Keratinocyte (primary cell): Measurements from ENCODE around the gene POLR2J3. TPM values are rescaled to one million over a fixed set of nuclear protein-coding genes. Genes with fewer than 3 reads are reported as not detected.
"Not testable (repeated sequence)": the region's sequence is repeated elsewhere in the genome, so short reads cannot be mapped to it uniquely, and the experiment has no call there.

Experiments used
- DNase-seq: peaks from one replicate; pipeline ENCODE4 v3.0.0-alpha.2; 2011; ENCODE audit warnings: low read depth, missing footprints, low spot score
- FAIRE-seq: peaks from 2 replicates; lab custom pipeline; 2011; peaks lifted over from hg19 to GRCh38; lab: Jason Lieb, UNC
- H2AFZ ChIP-seq: 2 replicates; pipeline ENCODE4 v1.6.0; 2012; ENCODE audit warnings: low read length, control low read depth, inconsistent platforms; ENCODE audit not compliant: control insufficient read depth
- H3K27ac ChIP-seq: 2 replicates; pipeline ENCODE4 v1.5.1; 2011; ENCODE audit warnings: low read length; ENCODE audit not compliant: control insufficient read depth, insufficient read depth
- H3K27me3 ChIP-seq: 3 replicates; pipeline ENCODE4 v1.6.0; 2011; ENCODE audit warnings: low read length; ENCODE audit not compliant: control insufficient read depth, insufficient read depth; ENCODE audit errors: extremely low read depth
- H3K36me3 ChIP-seq, 2 experiments: 2 replicates in 1 of 2; 3 replicates in 1 of 2; pipeline ENCODE4 v1.5.1; 2011; ENCODE audit warnings: low read length in 2 of 2, mild to moderate bottlenecking in 1 of 2; ENCODE audit not compliant: control insufficient read depth in 2 of 2, insufficient read depth in 2 of 2; ENCODE audit errors: extremely low read depth in 1 of 2
- H3K4me1 ChIP-seq: 3 replicates; pipeline ENCODE4 v1.5.1; 2011; ENCODE audit warnings: low read length; ENCODE audit not compliant: control insufficient read depth, insufficient read depth; ENCODE audit errors: extremely low read depth
- H3K4me2 ChIP-seq: 3 replicates; pipeline ENCODE4 v1.6.0; 2011; ENCODE audit warnings: low read depth, low read length; ENCODE audit not compliant: control insufficient read depth, insufficient read depth; ENCODE audit errors: extremely low read depth
- H3K4me3 ChIP-seq, 3 experiments: fragments of 200-600 bp in 1 of 3; sonication (generic) in 1 of 3; 2 replicates in 2 of 3; 3 replicates in 1 of 3; pipeline ENCODE4 v1.5.1; 2011 to 2016; ENCODE audit warnings: low read length in 3 of 3, mild to moderate bottlenecking in 3 of 3, control low read depth in 2 of 3, inconsistent platforms in 1 of 3, low read depth in 1 of 3, mixed read lengths in 1 of 3, mixed run types in 1 of 3, moderate library complexity in 1 of 3; ENCODE audit not compliant: control insufficient read depth in 2 of 3, insufficient read depth in 2 of 3; ENCODE audit errors: extremely low read depth in 1 of 3
- H3K79me2 ChIP-seq: 2 replicates; pipeline ENCODE4 v1.6.0; 2012; ENCODE audit warnings: low read length; ENCODE audit not compliant: control insufficient read depth, insufficient read depth
- H3K9ac ChIP-seq: 3 replicates; pipeline ENCODE4 v1.6.0; 2011; ENCODE audit warnings: low read length; ENCODE audit not compliant: control insufficient read depth, insufficient read depth; ENCODE audit errors: extremely low read depth
- H3K9me1 ChIP-seq: 3 replicates; pipeline ENCODE4 v1.6.0; 2011; ENCODE audit warnings: low read length; ENCODE audit not compliant: control insufficient read depth, insufficient read depth; ENCODE audit errors: extremely low read depth
- H3K9me3 ChIP-seq: 2 replicates; pipeline ENCODE4 v1.5.1; 2012; ENCODE audit warnings: low read depth, low read length; ENCODE audit not compliant: control insufficient read depth
- H4K20me1 ChIP-seq: 3 replicates; pipeline ENCODE4 v1.6.0; 2011; ENCODE audit warnings: low read length; ENCODE audit not compliant: control insufficient read depth, insufficient read depth; ENCODE audit errors: extremely low read depth
- dilution Hi-C: fragments of 300-500 bp; cut with MboI; formaldehyde crosslinking; loops from one replicate; pipeline ENCODE4 v1.7.0; 2020; ENCODE audit warnings: low sequenced_read_pairs; ENCODE audit not compliant: extremely low pct_ligation_motif_present
- polyA plus RNA-seq, 5 experiments: library from polyadenylated mRNA; depleted of rRNA in 3 of 5; stranded (reverse) in 3 of 5; stranded (forward) in 1 of 5; unstranded in 1 of 5; fragments of >200 nt; gene quantifications; 1 replicate in 1 of 5; 2 replicates in 3 of 5; 3 replicates in 1 of 5; pipeline versions ENCODE4 v1.2.1 to v1.2.3, GENCODE V29; 2011 to 2012; ENCODE audit warnings: missing spikeins in 2 of 5, low read depth in 1 of 5, low replicate concordance in 1 of 5

The POLR2J3 gene
- polyA plus RNA-seq, 1 donor (not counting 4 experiments of a cell fraction or from before 2014, with no cell fraction given) = 93.6 TPM

DNA sequence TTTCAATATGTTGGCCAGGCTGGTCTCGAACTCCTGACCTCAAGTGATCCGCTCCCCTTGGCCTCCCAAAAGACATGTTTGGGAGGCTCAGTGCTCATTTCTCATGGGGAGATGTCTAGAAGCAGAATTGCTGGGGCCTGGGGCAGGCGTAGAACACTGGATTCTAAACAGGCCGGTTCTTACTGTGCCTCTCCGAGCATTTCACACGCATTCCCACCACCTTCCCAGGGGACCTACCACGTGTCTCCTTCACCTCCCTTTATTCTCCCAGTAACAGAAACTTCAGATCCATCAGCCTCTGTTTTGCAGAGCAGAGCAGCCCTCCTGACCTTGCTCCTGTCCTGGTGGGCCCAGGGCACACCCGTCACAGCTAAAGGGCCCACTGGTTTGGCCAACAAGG, 45.2 kb downstream of the POLR2J3 start:
- H3K36me3 ChIP-seq, H3K79me2 ChIP-seq, DNase-seq, H3K27ac ChIP-seq, H3K4me2 ChIP-seq, H3K27me3 ChIP-seq, H4K20me1 ChIP-seq, H2AFZ ChIP-seq, H3K4me3 ChIP-seq, H3K4me1 ChIP-seq, H3K9me1 ChIP-seq, H3K9ac ChIP-seq, FAIRE-seq, H3K9me3 ChIP-seq, dilution Hi-C loops: not testable (repeated sequence)

DNA sequence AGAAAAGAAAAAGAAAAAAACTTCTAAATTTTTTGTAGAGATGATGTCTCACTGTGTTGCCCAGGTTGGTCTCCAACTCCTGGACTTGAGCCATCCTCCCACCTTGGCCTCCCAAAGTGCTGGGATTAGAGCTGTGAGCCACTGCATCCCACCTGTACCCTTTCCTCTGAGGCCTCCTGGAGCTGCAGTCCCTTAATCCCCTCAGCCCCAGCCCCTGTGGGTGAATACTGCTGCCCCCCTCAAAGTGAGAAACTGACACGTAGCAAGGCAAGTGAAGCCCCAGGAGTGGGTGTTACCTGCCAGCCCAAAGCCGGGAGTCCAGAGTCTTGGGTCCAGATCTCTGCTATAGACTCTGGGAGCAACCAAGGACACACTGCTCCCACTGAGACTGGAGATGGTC, 47.6 kb downstream of the POLR2J3 start:
- H3K9me1 ChIP-seq, H3K4me2 ChIP-seq, H3K36me3 ChIP-seq, H3K9ac ChIP-seq, H2AFZ ChIP-seq, H4K20me1 ChIP-seq, H3K9me3 ChIP-seq, H3K79me2 ChIP-seq, dilution Hi-C loops, H3K4me3 ChIP-seq, H3K27me3 ChIP-seq, FAIRE-seq, DNase-seq, H3K4me1 ChIP-seq, H3K27ac ChIP-seq: not testable (repeated sequence)

- dilution Hi-C loops, FAIRE-seq, H3K9me1 ChIP-seq, H3K4me3 ChIP-seq, H4K20me1 ChIP-seq, H3K4me1 ChIP-seq, H3K27me3 ChIP-seq, DNase-seq, H3K9me3 ChIP-seq, H3K79me2 ChIP-seq, H3K4me2 ChIP-seq, H3K36me3 ChIP-seq, H3K9ac ChIP-seq, H3K27ac ChIP-seq, H2AFZ ChIP-seq: not testable (repeated sequence)
Measured at GRCh38 chr7:102520797-102521196, 51.6 kb downstream of the POLR2J3 start.

GRCh38 chr7:102517550-102518147, 54.7 kb downstream of the POLR2J3 start, which contains the start of gene RASA4B:
Gene RASA4B (minus strand): TSS chr7:102517777. CDS start chr7:102517710, 67 bp downstream.
- H3K4me3 ChIP-seq, H3K36me3 ChIP-seq, H3K4me1 ChIP-seq, H3K9ac ChIP-seq, H2AFZ ChIP-seq, H3K9me1 ChIP-seq, dilution Hi-C loops, H3K27ac ChIP-seq, FAIRE-seq, DNase-seq, H3K9me3 ChIP-seq, H3K27me3 ChIP-seq, H4K20me1 ChIP-seq, H3K79me2 ChIP-seq, H3K4me2 ChIP-seq: not testable (repeated sequence)
